HEK293 (cell line): Measurements from ENCODE around the gene TKTL1.
A peak's percentile ranks its signal among the peaks of the same experiment; 100 is the strongest.

ENCODE experiments used
- BCL11A ChIP-seq: fragments of 450-650 bp; formaldehyde crosslinking; IDR thresholded peaks from 2 replicates; pipeline ENCODE4 v1.5.1; 2016; ENCODE audit warnings: low read depth, missing biosample characterization, missing genetic modification characterization
- BCL11B ChIP-seq: fragments of 450-650 bp; formaldehyde crosslinking; IDR thresholded peaks from 2 replicates; pipeline ENCODE4 v1.5.1; 2016; ENCODE audit warnings: low read depth, missing biosample characterization, missing genetic modification characterization
- CTCF ChIP-seq: fragments of 450-650 bp; formaldehyde crosslinking; IDR thresholded peaks from 2 replicates; pipeline ENCODE4 v1.5.1; 2016; ENCODE audit warnings: missing biosample characterization, missing genetic modification characterization
- EGR2 ChIP-seq: fragments of 450-650 bp; formaldehyde crosslinking; IDR thresholded peaks from 2 replicates; pipeline ENCODE4 v1.5.1; 2016; ENCODE audit warnings: low read depth, missing biosample characterization, missing genetic modification characterization
- KLF16 ChIP-seq: fragments of 450-650 bp; formaldehyde crosslinking; IDR thresholded peaks from 2 replicates; pipeline ENCODE4 v1.5.1; 2017; ENCODE audit warnings: missing biosample characterization, missing genetic modification characterization
- KLF9 ChIP-seq: fragments of 450-650 bp; formaldehyde crosslinking; IDR thresholded peaks from 2 replicates; pipeline ENCODE4 v1.5.1; 2016; ENCODE audit warnings: missing biosample characterization, missing genetic modification characterization, low read depth
- SP7 ChIP-seq: fragments of 450-650 bp; formaldehyde crosslinking; IDR thresholded peaks from 2 replicates; pipeline ENCODE4 v1.5.1; 2016; ENCODE audit warnings: missing biosample characterization, missing genetic modification characterization
- WT1 ChIP-seq: fragments of 450-650 bp; formaldehyde crosslinking; IDR thresholded peaks from 2 replicates; pipeline ENCODE4 v1.5.1; 2016; ENCODE audit warnings: missing biosample characterization, missing genetic modification characterization
- YY2 ChIP-seq: fragments of 450-650 bp; formaldehyde crosslinking; IDR thresholded peaks from 2 replicates; pipeline ENCODE4 v1.5.1; 2016; ENCODE audit warnings: missing biosample characterization, missing genetic modification characterization
- ZBTB10 ChIP-seq: fragments of 450-650 bp; formaldehyde crosslinking; IDR thresholded peaks from 2 replicates; pipeline ENCODE4 v1.5.1; 2016; ENCODE audit warnings: missing biosample characterization, missing genetic modification characterization
- ZBTB48 ChIP-seq: fragments of 450-650 bp; formaldehyde crosslinking; IDR thresholded peaks from 2 replicates; pipeline ENCODE4 v1.5.1; 2016; ENCODE audit warnings: missing biosample characterization, missing genetic modification characterization
- ZBTB6 ChIP-seq: fragments of 450-650 bp; formaldehyde crosslinking; IDR thresholded peaks from 2 replicates; pipeline ENCODE4 v1.5.1; 2017; ENCODE audit warnings: missing biosample characterization, missing genetic modification characterization
- ZBTB7A ChIP-seq: fragments of 450-650 bp; formaldehyde crosslinking; IDR thresholded peaks from 2 replicates; pipeline ENCODE4 v1.5.1; 2016; ENCODE audit warnings: low read depth, missing biosample characterization, missing genetic modification characterization
- ZBTB8A ChIP-seq: fragments of 450-650 bp; formaldehyde crosslinking; IDR thresholded peaks from 2 replicates; pipeline ENCODE4 v1.5.1; 2016; ENCODE audit warnings: missing biosample characterization, missing genetic modification characterization
- ZNF148 ChIP-seq: fragments of 450-650 bp; formaldehyde crosslinking; IDR thresholded peaks from 2 replicates; pipeline ENCODE4 v1.5.0; 2017; ENCODE audit warnings: missing biosample characterization, missing genetic modification characterization, borderline replicate concordance
- ZNF292 ChIP-seq: fragments of 450-650 bp; formaldehyde crosslinking; IDR thresholded peaks from 2 replicates; pipeline ENCODE4 v1.5.1; 2016; ENCODE audit warnings: low read depth, missing biosample characterization, missing genetic modification characterization, borderline replicate concordance
- ZNF324 ChIP-seq: fragments of 450-650 bp; formaldehyde crosslinking; IDR thresholded peaks from 2 replicates; pipeline ENCODE4 v1.5.1; 2016; ENCODE audit warnings: missing biosample characterization, missing genetic modification characterization
- ZNF423 ChIP-seq: fragments of 450-650 bp; formaldehyde crosslinking; IDR thresholded peaks from 2 replicates; pipeline ENCODE4 v1.5.1; 2016; ENCODE audit warnings: missing biosample characterization, missing genetic modification characterization
- ZNF513 ChIP-seq: fragments of 450-650 bp; IDR thresholded peaks from 2 replicates; pipeline ENCODE4 v1.5.1; 2018; ENCODE audit warnings: missing biosample characterization, missing genetic modification characterization
- ZNF561 ChIP-seq: fragments of 450-650 bp; IDR thresholded peaks from 2 replicates; pipeline ENCODE4 v1.5.1; 2018; ENCODE audit warnings: missing biosample characterization, missing genetic modification characterization, borderline replicate concordance
- ZNF629 ChIP-seq: fragments of 450-650 bp; formaldehyde crosslinking; IDR thresholded peaks from 2 replicates; pipeline ENCODE4 v1.5.1; 2017; ENCODE audit warnings: missing biosample characterization, missing genetic modification characterization
- ZNF639 ChIP-seq: fragments of 450-650 bp; formaldehyde crosslinking; IDR thresholded peaks from 2 replicates; pipeline ENCODE4 v1.5.1; 2016; ENCODE audit warnings: missing biosample characterization, missing genetic modification characterization
- ZNF658 ChIP-seq: fragments of 450-650 bp; formaldehyde crosslinking; IDR thresholded peaks from 2 replicates; pipeline ENCODE4; 2016; ENCODE audit warnings: missing biosample characterization, missing genetic modification characterization
- ZNF785 ChIP-seq: fragments of 450-650 bp; formaldehyde crosslinking; IDR thresholded peaks from 2 replicates; pipeline ENCODE4 v1.5.1; 2016; ENCODE audit warnings: missing biosample characterization, missing genetic modification characterization
- ZNF830 ChIP-seq: fragments of 450-650 bp; IDR thresholded peaks from 2 replicates; pipeline ENCODE4 v1.5.0; 2018; ENCODE audit warnings: missing biosample characterization, missing genetic modification characterization, low read depth, mild to moderate bottlenecking, moderate library complexity
- ZSCAN4 ChIP-seq: fragments of 450-650 bp; formaldehyde crosslinking; IDR thresholded peaks from 2 replicates; pipeline ENCODE4 v1.5.1; 2017; ENCODE audit warnings: missing biosample characterization, missing genetic modification characterization

Gene TKTL1

GRCh38 chrX:154371017-154371788, 75.6 kb downstream of the TKTL1 start (continued):
- TF ChIP-seq CTCF: peak; percentile 46
- TF ChIP-seq ZNF513: peak; percentile 28; the same call in 1 of the 2 replicates
- TF ChIP-seq ZBTB6 (tag by site-specific recombination): 0 out of 2 replicates have a peak, but pooled peaks have one; percentile 6
- TF ChIP-seq ZNF830 (tag by site-specific recombination): no peak
- TF ChIP-seq ZBTB10: peak; percentile 82
- 0 out of 2 replicates have a peak, but pooled peaks have one; percentile 43 for TF ChIP-seq ZNF324 (tag by site-specific recombination)
- TF ChIP-seq ZNF639 (tag by site-specific recombination): peak; percentile 66; the same call in 1 of the 2 replicates
- TF ChIP-seq BCL11B (tag by site-specific recombination): peak; percentile 45; the same call in 1 of the 2 replicates
- 0 out of 2 replicates have a peak, but pooled peaks have one; percentile 9 for TF ChIP-seq BCL11A
- no peak for TF ChIP-seq ZBTB7A (tag by site-specific recombination)
- peak; percentile 90 for TF ChIP-seq ZBTB8A (tag by site-specific recombination)
- TF ChIP-seq ZNF561 (tag by site-specific recombination): 0 out of 2 replicates have a peak, but pooled peaks have one; percentile 13
- 0 out of 2 replicates have a peak, but pooled peaks have one; percentile 15 for TF ChIP-seq EGR2 (tag by site-specific recombination)
- TF ChIP-seq ZNF148: no peak
- TF ChIP-seq ZBTB48 (tag by site-specific recombination): peak; percentile 87
- peak; percentile 92 for TF ChIP-seq ZNF423 (tag by site-specific recombination)
- peak; percentile 64 for TF ChIP-seq SP7 (tag by site-specific recombination)
- peak; percentile 83; the same call in 1 of the 2 replicates for TF ChIP-seq KLF16
- TF ChIP-seq KLF9 (tag by site-specific recombination): peak; percentile 81
- peak; percentile 40; the same call in 1 of the 2 replicates for TF ChIP-seq WT1
- peak; percentile 49; the same call in 1 of the 2 replicates for TF ChIP-seq ZNF629
- no peak for TF ChIP-seq ZSCAN4
- 0 out of 2 replicates have a peak, but pooled peaks have one; percentile 31 for TF ChIP-seq ZNF658 (tag by site-specific recombination)
- peak; percentile 52; the same call in 1 of the 2 replicates for TF ChIP-seq ZNF785 (tag by site-specific recombination)
- peak; percentile 49; the same call in 1 of the 2 replicates for TF ChIP-seq YY2 (tag by site-specific recombination)
- TF ChIP-seq ZNF292 (tag by site-specific recombination): no peak
